Thyroid gland (tissue), 4 donors: ENCODE measurements around the gene ZNF587.

Experiments
- POLR2A ChIP-seq, 2 donors: fragments of 450-650 bp; IDR thresholded peaks; one replicate each; pipeline ENCODE4 v1.6.1; 2017; ENCODE audit warnings: antibody characterized with exemption in 2 of 2, mild to moderate bottlenecking in 2 of 2, moderate library complexity in 1 of 2
- TF ChIP-seq, protein P1 (sequence below), 6 experiments: fragments of 200-600 bp in 3 of 6; fragments of 450-650 bp in 3 of 6; sonication (generic) in 3 of 6; IDR thresholded peaks; one replicate each; pipeline ENCODE4 v1.5.1; 2016 to 2019; ENCODE audit warnings: antibody characterized with exemption in 6 of 6, mild to moderate bottlenecking in 2 of 6, inconsistent platforms in 1 of 6, moderate library complexity in 1 of 6

DNA sequence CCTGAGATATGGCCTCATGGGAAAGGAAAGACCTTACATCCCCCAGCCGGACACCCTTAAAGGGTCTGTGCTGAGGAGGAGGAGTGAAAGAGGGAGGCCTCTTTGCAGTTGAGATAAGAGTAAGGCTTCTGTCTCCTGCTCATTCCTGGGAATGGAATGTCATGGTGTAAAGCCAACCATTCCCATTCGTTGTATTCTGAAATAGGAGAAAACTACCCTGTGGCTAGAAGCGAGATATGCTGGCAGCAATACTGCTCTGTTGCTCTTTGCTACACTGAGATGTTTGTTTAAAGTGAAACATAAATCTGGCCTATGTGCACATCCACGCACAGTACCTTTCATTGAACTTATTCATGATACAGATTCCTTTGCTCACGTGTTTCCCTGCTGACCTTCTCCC is 20.3 kb upstream of the ZNF587 start:
- TF ChIP-seq, protein P1, sequence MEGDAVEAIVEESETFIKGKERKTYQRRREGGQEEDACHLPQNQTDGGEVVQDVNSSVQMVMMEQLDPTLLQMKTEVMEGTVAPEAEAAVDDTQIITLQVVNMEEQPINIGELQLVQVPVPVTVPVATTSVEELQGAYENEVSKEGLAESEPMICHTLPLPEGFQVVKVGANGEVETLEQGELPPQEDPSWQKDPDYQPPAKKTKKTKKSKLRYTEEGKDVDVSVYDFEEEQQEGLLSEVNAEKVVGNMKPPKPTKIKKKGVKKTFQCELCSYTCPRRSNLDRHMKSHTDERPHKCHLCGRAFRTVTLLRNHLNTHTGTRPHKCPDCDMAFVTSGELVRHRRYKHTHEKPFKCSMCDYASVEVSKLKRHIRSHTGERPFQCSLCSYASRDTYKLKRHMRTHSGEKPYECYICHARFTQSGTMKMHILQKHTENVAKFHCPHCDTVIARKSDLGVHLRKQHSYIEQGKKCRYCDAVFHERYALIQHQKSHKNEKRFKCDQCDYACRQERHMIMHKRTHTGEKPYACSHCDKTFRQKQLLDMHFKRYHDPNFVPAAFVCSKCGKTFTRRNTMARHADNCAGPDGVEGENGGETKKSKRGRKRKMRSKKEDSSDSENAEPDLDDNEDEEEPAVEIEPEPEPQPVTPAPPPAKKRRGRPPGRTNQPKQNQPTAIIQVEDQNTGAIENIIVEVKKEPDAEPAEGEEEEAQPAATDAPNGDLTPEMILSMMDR (IDR thresholded peaks at IDR 0.05) = no peak
- no peak for TF ChIP-seq POLR2A (IDR thresholded peaks at IDR 0.05)
